ENCODE measurements around the gene SFXN5.

- no peak for TF ChIP-seq POLR2AphosphoS5 (IDR thresholded peaks at IDR 0.05; ENCODE audit: low read depth, low read length)
- no peak for TF ChIP-seq TAF1 (IDR thresholded peaks at IDR 0.05; ENCODE audit: borderline replicate concordance, insufficient read depth, low read length)
- TF ChIP-seq SIN3A (IDR thresholded peaks at IDR 0.05; ENCODE audit: borderline replicate concordance, insufficient read depth, low read length) = no peak
Observed at GRCh38 chr2:73078457-73079411, 7.2 kb upstream of the SFXN5 start.

All from PFSK-1 (cell line).